ENCODE results near the gene EPS15.
A peak's percentile ranks its signal among the peaks of the same experiment; 100 is the strongest.
"Not testable (repeated sequence)": the region's sequence is repeated elsewhere in the genome, so short reads cannot be mapped to it uniquely, and the experiment has no call there.

Gene EPS15

DNA sequence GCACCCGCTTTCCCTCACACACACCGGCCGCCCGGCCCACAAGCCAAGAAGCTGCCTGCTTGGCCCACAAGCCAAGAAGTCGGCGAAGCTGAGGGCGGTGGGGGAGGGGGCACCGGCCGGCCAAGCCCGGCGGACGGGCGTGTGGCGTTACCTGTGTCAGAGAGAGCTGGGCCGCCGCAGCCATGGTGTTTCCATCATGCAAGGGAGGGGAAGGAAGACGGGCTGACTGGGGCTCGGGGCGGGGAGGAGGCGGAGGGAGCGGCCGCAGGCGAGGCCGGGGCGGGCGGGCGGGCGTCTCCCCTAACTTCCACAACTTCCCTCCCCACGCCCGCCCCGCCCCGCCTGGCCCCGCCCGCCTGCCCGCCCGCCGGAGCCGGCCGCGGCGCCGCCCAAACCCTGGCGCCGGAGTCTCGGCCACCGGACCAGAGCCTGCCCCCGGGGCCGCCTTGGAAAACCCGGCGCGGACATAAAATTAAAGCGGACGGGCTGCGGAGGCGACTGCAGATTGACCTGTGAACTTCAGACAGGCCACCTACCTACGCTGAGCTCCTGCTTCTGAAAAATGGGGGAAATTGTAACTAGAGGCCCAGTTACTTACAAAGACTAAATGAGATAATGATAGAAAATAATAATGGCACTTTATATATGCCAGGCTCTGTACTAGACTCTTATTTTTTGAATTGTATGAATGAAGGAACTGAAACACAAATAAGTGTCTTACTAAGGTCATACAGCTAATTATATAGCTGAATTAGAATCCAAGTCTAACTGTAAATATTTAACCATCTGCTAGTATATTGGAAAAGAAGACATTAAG, at the start of gene EPS15:
Gene EPS15 (minus strand): TSS at position 219 of the 817 bp plus-strand sequence. CDS start 35 bp downstream, at position 184.
- peak; percentile 65 to 75 for DNase-seq (ENCODE audit: low read depth in 2 of 2, low spot score in 1 of 2)

- no peak for DNase-seq (ENCODE audit: low read depth in 2 of 2, low spot score in 1 of 2)
These were observed 49.3 kb upstream of the EPS15 start for GRCh38 chr1:51568231-51568935.

GRCh38 chr1:51567653-51568052, 48.6 kb upstream of the EPS15 start:
- no peak for DNase-seq (ENCODE audit: low read depth in 2 of 2, low spot score in 1 of 2)

DNA sequence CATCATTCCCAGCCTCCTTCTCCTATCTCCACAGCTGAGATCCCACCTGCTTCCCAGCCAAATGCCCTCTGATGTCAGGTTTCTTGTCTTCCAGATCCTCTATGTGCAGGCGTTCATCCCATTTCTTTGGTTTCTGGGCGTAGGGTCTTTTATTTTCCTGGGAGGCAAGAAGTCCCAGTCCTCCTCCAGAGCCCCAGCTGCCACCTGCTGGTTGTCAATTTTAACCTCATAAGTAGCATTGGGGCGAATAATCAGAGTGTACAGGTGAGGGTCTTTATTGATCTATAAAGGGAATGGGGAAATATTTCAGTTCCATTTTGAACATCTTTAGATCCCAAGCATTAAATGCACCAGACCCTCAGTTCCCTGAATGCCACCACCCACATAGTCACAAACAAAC, 47.2 kb upstream of the EPS15 start:
- DNase-seq (ENCODE audit: low read depth in 2 of 2, low spot score in 1 of 2): no peak

DNA sequence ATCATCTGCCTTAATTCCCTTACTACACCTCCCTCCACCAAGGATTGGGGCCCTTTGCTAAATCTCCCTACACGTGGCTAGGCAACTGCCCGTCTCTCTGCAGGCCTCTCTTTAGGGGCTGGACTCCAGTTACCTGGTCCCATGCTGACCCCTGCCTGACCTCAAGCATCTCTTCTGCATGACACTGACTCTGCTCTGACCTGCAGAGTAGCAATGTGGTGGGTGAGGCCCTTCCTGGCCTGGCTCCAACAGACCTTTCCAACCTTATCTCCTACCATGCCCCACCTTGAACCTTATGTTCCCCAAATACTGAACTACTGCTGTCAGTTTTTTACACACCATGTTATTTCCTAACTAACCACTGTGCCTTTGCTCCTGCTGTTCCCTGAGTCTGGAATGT, 45.9 kb upstream of the EPS15 start:
- no peak for DNase-seq (ENCODE audit: low read depth in 2 of 2, low spot score in 1 of 2)

GRCh38 chr1:51564124-51564523, 45.1 kb upstream of the EPS15 start:
- no peak for DNase-seq (ENCODE audit: low read depth in 2 of 2, low spot score in 1 of 2)

GRCh38 chr1:51561702-51562101, 42.6 kb upstream of the EPS15 start:
- no peak for DNase-seq (ENCODE audit: low read depth in 2 of 2, low spot score in 1 of 2)

DNA sequence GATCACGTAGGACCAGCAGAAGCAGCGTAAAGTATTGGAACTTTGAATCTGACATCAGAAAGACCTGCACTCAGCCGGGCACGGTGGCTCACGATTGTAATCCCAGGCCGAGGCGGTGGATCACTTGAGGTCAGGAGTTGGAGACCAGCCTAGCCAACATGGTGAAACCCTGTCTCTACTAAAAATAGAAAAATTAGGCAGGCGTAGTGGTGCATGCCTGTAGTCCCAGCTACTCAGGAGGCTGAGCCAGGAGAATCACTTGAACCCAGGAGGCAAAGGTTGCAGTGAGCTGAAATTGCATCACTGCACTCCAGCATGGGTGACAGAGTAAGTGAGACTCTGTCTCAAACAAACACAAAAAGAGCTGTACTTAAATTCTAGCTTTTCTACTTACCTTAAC, 41.8 kb upstream of the EPS15 start:
- DNase-seq (ENCODE audit: low read depth in 2 of 2, low spot score in 1 of 2): not testable (repeated sequence)

- DNase-seq (ENCODE audit: low read depth in 2 of 2, low spot score in 1 of 2): no peak
These were observed 41.0 kb upstream of the EPS15 start for GRCh38 chr1:51560034-51560433.

DNA sequence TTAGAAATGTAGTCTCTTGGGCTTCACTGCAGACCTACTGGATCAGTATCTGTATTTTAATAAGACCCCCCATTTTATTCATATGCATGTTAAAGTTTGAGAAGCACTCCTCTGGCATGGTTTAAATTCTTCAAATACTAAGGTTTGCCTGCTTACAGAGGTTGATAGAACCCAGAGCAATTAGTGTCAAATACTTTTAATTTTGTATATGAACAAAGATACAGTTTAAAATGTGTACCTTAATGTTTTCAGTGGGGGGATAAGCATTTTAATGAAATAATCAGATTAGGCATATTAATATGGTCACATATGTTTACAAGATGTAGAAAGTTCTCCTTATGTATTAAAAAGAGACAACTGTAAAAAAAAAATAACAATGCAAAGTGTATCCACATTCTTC, 40.4 kb upstream of the EPS15 start:
- no peak for DNase-seq (ENCODE audit: low read depth in 2 of 2, low spot score in 1 of 2)

- DNase-seq (ENCODE audit: low read depth in 2 of 2, low spot score in 1 of 2): no peak
These were observed 40.0 kb upstream of the EPS15 start for GRCh38 chr1:51559064-51559500.

GRCh38 chr1:51558375-51558924, 39.4 kb upstream of the EPS15 start:
- no peak for DNase-seq (ENCODE audit: low read depth in 2 of 2, low spot score in 1 of 2)

DNA sequence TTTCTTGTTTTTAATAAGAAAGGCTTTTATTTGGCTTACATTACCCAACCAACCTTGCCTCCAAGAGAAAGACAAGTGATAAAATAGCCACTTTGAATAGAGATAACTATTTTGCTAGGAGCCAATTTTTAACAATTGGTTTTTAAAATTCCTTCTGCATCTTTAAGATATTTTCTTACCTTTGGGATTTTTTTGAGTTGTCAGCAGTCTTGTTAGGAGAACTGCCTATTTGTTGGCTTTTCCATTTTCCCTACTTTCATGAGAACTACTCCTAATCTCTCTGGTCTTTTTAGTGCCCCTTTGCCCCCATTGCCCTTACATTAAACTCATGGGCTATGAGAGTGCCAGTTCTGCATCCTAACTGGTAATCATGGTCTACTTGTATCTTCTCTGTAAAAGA, 38.1 kb upstream of the EPS15 start:
- no peak for DNase-seq (ENCODE audit: low read depth in 2 of 2, low spot score in 1 of 2)

GRCh38 chr1:51555866-51556619, 37.0 kb upstream of the EPS15 start:
- DNase-seq (ENCODE audit: low read depth in 2 of 2, low spot score in 1 of 2): no peak

DNA sequence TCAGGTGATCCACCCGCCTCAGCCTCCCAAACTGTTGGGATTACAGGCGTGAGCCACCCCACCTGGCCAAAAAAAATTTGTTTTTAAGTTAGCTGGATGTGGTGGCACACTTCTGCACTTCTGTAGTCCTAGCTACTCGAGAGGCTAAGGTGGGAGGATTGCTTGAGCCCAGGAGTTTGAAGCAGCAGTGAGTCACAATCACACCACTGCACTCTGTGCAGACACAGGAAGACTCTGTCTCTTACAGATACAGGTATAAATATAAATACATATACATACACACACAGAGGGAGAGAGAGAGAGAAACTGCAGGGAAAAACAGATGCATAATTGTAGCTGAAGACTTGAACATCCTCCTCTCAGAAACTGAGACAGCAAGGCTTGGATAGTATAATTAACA, 34.8 kb upstream of the EPS15 start:
- no peak for DNase-seq (ENCODE audit: low read depth in 2 of 2, low spot score in 1 of 2)

- no peak for DNase-seq (ENCODE audit: low read depth in 2 of 2, low spot score in 1 of 2)
These were observed 34.1 kb upstream of the EPS15 start for GRCh38 chr1:51552929-51553807.

DNA sequence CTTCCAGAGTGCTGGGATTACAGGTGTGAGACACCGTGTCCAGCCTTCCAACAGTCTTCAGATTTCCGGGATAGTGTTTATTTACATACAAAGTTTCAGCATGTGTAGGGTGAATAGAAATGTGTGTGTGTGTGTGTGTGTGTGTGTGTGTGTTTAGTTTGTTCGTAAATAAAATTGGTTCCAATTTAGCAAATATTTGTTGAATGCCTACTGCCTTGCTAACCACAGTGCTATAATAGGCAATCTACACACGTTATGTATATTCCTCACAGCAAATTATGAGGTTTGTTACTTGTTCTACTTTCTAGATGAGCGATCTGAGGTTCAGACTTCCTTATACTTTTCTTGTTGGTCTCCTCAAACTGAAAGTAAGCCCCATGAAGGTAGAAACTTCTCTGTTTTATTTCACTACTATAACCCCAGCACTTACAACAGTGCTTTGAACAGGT, 32.8 kb upstream of the EPS15 start:
- DNase-seq (ENCODE audit: low read depth in 2 of 2, low spot score in 1 of 2): no peak

GRCh38 chr1:51551081-51551480, 32.0 kb upstream of the EPS15 start:
- DNase-seq (ENCODE audit: low read depth in 2 of 2, low spot score in 1 of 2): no peak

- DNase-seq (ENCODE audit: low read depth in 2 of 2, low spot score in 1 of 2): no peak
These were observed 30.8 kb upstream of the EPS15 start for GRCh38 chr1:51549901-51550300.

DNA sequence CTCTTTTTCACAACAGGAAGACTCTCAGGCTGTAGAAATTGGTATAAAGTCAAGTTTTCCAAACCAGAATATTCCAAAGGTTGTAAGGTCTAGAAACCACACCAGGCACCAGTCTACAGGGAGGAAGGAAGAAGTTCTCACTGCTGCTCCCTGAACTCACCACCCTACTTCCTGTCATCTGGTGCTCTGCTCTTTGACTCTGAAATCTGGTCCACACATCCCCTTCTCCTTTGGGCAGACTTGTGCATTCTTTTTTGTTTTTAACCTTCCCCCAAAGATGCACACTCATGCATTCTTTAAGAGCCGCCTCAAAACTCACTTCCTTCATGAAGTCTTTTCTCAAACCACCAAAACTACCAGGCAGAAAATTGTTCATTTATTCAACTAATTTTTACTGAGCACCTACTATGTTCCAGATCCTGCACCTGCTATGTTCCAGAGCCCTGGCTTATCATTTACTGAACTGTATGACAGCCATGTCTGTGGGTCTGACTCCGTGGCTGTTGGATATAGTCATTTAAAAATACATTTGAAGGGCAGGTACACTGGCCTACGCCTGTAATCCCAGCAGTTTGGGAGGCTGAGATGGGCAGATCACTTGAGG, 30.1 kb upstream of the EPS15 start:
- no peak for DNase-seq (ENCODE audit: low read depth in 2 of 2, low spot score in 1 of 2)
